CD4-positive, CD25-positive, alpha-beta regulatory T cell (primary cell): ENCODE measurements around the gene IKZF3. TPM values are rescaled to one million over a fixed set of nuclear protein-coding genes. Genes with fewer than 3 reads are reported as not detected.

Experiments
- ATAC-seq, 2 donors: fragments of 150-1000 bp; cut with Tn5 transposase; one replicate each; pipeline ENCODE4 v1.10.0; 2021; ENCODE audit warnings: low read depth in 2 of 2, moderate number of reproducible peaks in 2 of 2, moderate library complexity in 1 of 2
- DNase-seq, 3 donors: peaks; one replicate each; pipeline versions ENCODE4 v3.0.0 to v3.0.0-alpha.2; 2012 to 2022; ENCODE audit warnings: mixed read lengths in 1 of 3
- H3K27ac ChIP-seq: one replicate; pipeline ENCODE4 v1.7.0; 2013; ENCODE audit warnings: mild to moderate bottlenecking, low read length; ENCODE audit not compliant: insufficient read depth, poor library complexity, severe bottlenecking
- H3K27me3 ChIP-seq: one replicate; pipeline ENCODE4 v1.7.0; 2013; ENCODE audit warnings: low read length; ENCODE audit not compliant: control insufficient read depth, insufficient read depth
- H3K36me3 ChIP-seq: one replicate; pipeline ENCODE4 v1.7.0; 2013; ENCODE audit warnings: mild to moderate bottlenecking, low read length, moderate library complexity; ENCODE audit not compliant: control insufficient read depth, insufficient read depth
- H3K4me1 ChIP-seq: 2 replicates; pipeline ENCODE4 v1.7.0; 2013; ENCODE audit warnings: mild to moderate bottlenecking, low read length; ENCODE audit not compliant: insufficient read depth, control insufficient read depth, poor library complexity, severe bottlenecking
- H3K4me3 ChIP-seq: one replicate; pipeline ENCODE4 v1.7.0; 2013; ENCODE audit warnings: low read depth, mild to moderate bottlenecking, low read length, moderate library complexity
- H3K9me3 ChIP-seq, 2 experiments: 1 replicate in 1 of 2; 2 replicates in 1 of 2; pipeline ENCODE4 v1.7.0; 2013; ENCODE audit warnings: low read length in 2 of 2, mild to moderate bottlenecking in 1 of 2, moderate library complexity in 1 of 2; ENCODE audit not compliant: control insufficient read depth in 2 of 2
- H3K27ac Mint-ChIP-seq, 3 donors: one replicate each; pipeline ENCODE4 v1.8.0; 2020 to 2022; ENCODE audit warnings: mild to moderate bottlenecking in 3 of 3, mixed read lengths in 3 of 3, moderate library complexity in 2 of 3
- H3K27me3 Mint-ChIP-seq: one replicate; pipeline ENCODE4 v1.8.0; 2022; ENCODE audit warnings: mild to moderate bottlenecking, mixed read lengths
- H3K36me3 Mint-ChIP-seq: one replicate; pipeline ENCODE4 v1.8.0; 2020; ENCODE audit warnings: mixed read lengths
- H3K4me1 Mint-ChIP-seq, 4 donors: one replicate each; pipeline ENCODE4 v1.8.0; 2020 to 2022; ENCODE audit warnings: mixed read lengths in 4 of 4, mild to moderate bottlenecking in 1 of 4
- H3K4me3 Mint-ChIP-seq, 4 donors: one replicate each; pipeline ENCODE4 v1.8.0; 2020 to 2022; ENCODE audit warnings: mild to moderate bottlenecking in 4 of 4, mixed read lengths in 4 of 4, moderate library complexity in 3 of 4
- H3K9me3 Mint-ChIP-seq, 7 donors: one replicate each; pipeline ENCODE4 v1.8.0; 2020 to 2022; ENCODE audit warnings: mixed read lengths in 7 of 7, mild to moderate bottlenecking in 3 of 7, moderate library complexity in 2 of 7
- polyA plus RNA-seq, 4 donors: library from polyadenylated mRNA; unstranded; fragments of 300-500 nt; fragmentation: Illumina TruSeq; gene quantifications; one replicate each; pipeline ENCODE4 v1.2.3, GENCODE V29; 2021
- total RNA-seq: library from RNA; stranded (reverse); gene quantifications from one replicate; pipeline ENCODE4 v1.2.3, GENCODE V29; 2022

Gene IKZF3
- total and polyA plus RNA-seq, 5 donors from 2014 or later: 30.4 to 146 (median 36.4) TPM

GRCh38 chr17:39838784-39839183, 25.3 kb downstream of the IKZF3 start:
- H3K9me3 ChIP-seq: peaks cover 6 to 7% of the 10 kb centered on the region in 2 experiments
- peaks cover 36% of the 10 kb centered on the region for H3K36me3 Mint-ChIP-seq
- no peak overlapping the region for H3K4me3 Mint-ChIP-seq
- peaks cover 23% of the 10 kb centered on the region for H3K36me3 ChIP-seq
- H3K4me3 ChIP-seq: no peak overlapping the region
- ATAC-seq (no peak), DNase-seq (no peak)
- H3K27ac Mint-ChIP-seq: no peak overlapping the region
- no peaks in the 10 kb centered on the region for H3K27me3 ChIP-seq
- no peaks in the 10 kb centered on the region for H3K27me3 Mint-ChIP-seq
- H3K4me1 ChIP-seq: peaks cover 5% of the 10 kb centered on the region
- H3K27ac ChIP-seq: no peak overlapping the region
- peaks cover 21 to 32% (median 29%) of the 10 kb centered on the region in 4 donors for H3K4me1 Mint-ChIP-seq
- H3K9me3 Mint-ChIP-seq: peaks cover 2 to 15% (median 8%) of the 10 kb centered on the region in 7 donors

GRCh38 chr17:39838057-39838456, 26.1 kb downstream of the IKZF3 start:
- H3K4me1 Mint-ChIP-seq: peaks cover 20 to 28% (median 23%) of the 10 kb centered on the region in 4 donors
- ATAC-seq: no peak

DNA sequence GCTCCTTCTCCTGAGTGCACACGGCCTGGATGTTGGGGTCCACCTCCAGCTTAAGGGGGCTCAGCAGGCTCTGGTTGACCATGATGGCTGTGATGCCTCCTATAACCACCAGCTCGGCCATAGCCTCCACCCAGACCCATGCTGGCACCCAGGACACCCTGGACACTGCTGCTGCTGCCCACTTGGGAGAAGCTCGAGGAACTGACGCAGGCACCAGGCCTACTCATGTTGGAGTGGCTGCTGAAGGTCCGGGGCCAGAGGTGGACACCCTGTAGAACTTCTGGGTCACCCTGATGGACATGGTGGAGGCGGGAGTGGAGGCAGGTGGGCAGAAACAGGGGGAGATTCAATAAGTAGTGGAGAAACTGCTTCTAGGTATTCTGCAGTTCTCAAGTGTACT, 28.0 kb downstream of the IKZF3 start:
- DNase-seq (no peak), ATAC-seq (no peak)
- Histone ChIP-seq H3K36me3 (peaks cover 28% of the 10 kb centered on the region), H3K27me3 (no peaks in the 10 kb centered on the region), H3K9me3 (peaks cover 6 to 7% of the 10 kb centered on the region in 2 experiments), H3K27ac (no peak overlapping the region), H3K4me1 (no peaks in the 10 kb centered on the region), H3K4me3 (no peak overlapping the region)
- H3K27ac Mint-ChIP-seq: peak overlapping the region in 1 of 3 donors; percentile 75
- peaks cover 13 to 37% (median 21%) of the 10 kb centered on the region in 4 donors for H3K4me1 Mint-ChIP-seq
- H3K9me3 Mint-ChIP-seq: peaks cover 2 to 15% (median 8%) of the 10 kb centered on the region in 7 donors
- no peak overlapping the region for H3K4me3 Mint-ChIP-seq
- no peaks in the 10 kb centered on the region for H3K27me3 Mint-ChIP-seq
- H3K36me3 Mint-ChIP-seq: peaks cover 44% of the 10 kb centered on the region

More at GRCh38 chr17:39838057-39838456, 26.1 kb downstream of the IKZF3 start:
- Histone ChIP-seq H3K4me1 (peaks cover 2% of the 10 kb centered on the region), H3K27me3 (no peaks in the 10 kb centered on the region), H3K27ac (no peak overlapping the region), H3K9me3 (peaks cover 6 to 7% of the 10 kb centered on the region in 2 experiments), H3K4me3 (no peak overlapping the region), H3K36me3 (peaks cover 23% of the 10 kb centered on the region)
- no peak for DNase-seq
- no peak overlapping the region for H3K4me3 Mint-ChIP-seq
- peaks cover 2 to 15% (median 8%) of the 10 kb centered on the region in 7 donors for H3K9me3 Mint-ChIP-seq
- no peaks in the 10 kb centered on the region for H3K27me3 Mint-ChIP-seq
- peaks cover 40% of the 10 kb centered on the region for H3K36me3 Mint-ChIP-seq
- H3K27ac Mint-ChIP-seq: no peak overlapping the region

DNA sequence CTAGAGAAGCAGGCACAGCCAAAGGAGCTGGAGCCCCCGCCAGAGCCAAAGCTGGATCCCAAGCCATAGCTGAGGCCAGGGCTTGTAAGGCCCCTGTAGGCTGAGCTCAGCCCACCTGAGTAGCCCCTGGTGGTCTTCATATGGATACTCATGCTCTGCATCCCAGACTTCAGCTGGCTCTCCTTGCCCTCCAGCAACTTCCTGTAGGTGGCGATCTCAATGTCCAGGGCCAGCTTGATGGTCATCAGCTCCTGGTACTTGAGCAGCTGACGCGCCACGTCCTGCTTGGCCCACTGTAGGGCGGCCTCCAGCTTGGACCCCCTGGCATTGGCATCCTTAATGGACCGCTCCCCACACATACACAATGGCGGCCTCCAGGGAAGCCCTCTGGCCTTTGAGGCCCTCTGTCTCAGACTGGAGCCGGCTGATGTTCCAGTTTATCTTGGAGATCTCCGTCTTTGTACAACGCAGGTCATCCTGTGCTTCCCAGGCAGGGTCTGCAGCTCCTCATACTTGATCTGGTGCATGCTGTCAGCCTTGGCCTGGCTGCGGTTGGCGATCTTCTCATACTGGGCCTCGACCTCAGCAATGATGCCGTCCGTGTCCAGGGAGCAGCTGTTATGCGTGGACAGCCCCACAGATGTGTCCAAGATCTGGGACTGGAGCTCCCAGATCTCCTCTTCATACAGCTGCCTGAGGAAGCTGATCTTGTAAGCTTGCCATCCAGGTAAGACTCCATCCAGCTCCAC, 28.9 kb downstream of the IKZF3 start:
- Histone ChIP-seq H3K27me3 (no peaks in the 10 kb centered on the region), H3K4me3 (no peak overlapping the region), H3K9me3 (peaks cover 6 to 7% of the 10 kb centered on the region in 2 experiments), H3K27ac (no peak overlapping the region), H3K36me3 (peaks cover 23% of the 10 kb centered on the region), H3K4me1 (no peaks in the 10 kb centered on the region)
- no peak for DNase-seq
- H3K36me3 Mint-ChIP-seq: peaks cover 39% of the 10 kb centered on the region
- no peak overlapping the region for H3K4me3 Mint-ChIP-seq
- H3K27me3 Mint-ChIP-seq: no peaks in the 10 kb centered on the region
- H3K27ac Mint-ChIP-seq: peak overlapping the region in 1 of 3 donors; percentile 75
- H3K9me3 Mint-ChIP-seq: peaks cover 2 to 15% (median 8%) of the 10 kb centered on the region in 7 donors
- H3K4me1 Mint-ChIP-seq: peaks cover 8 to 34% (median 20%) of the 10 kb centered on the region in 4 donors
- no peak for ATAC-seq

- no peak for ATAC-seq
- H3K36me3 Mint-ChIP-seq: peaks cover 30% of the 10 kb centered on the region
- no peak overlapping the region for H3K4me3 ChIP-seq
These were observed 30.1 kb downstream of the IKZF3 start for GRCh38 chr17:39834017-39834416.

GRCh38 chr17:39831588-39831987, 32.5 kb downstream of the IKZF3 start:
- Histone ChIP-seq H3K9me3 (no peaks in the 10 kb centered on the region), H3K4me1 (no peaks in the 10 kb centered on the region), H3K27ac (no peak overlapping the region), H3K4me3 (no peak overlapping the region), H3K36me3 (peaks cover 48% of the 10 kb centered on the region), H3K27me3 (no peaks in the 10 kb centered on the region)
- DNase-seq (no peak), ATAC-seq (no peak)
- Mint-ChIP-seq H3K4me3 (no peak overlapping the region), H3K4me1 (peaks cover 8 to 26% (median 19%) of the 10 kb centered on the region in 4 donors), H3K27me3 (no peaks in the 10 kb centered on the region), H3K27ac (peak overlapping the region in 1 of 3 donors; percentile 4), H3K36me3 (peaks cover 37% of the 10 kb centered on the region), H3K9me3 (peaks cover 0 to 6% (median 3%) of the 10 kb centered on the region in 7 donors)

More at GRCh38 chr17:39834017-39834416, 30.1 kb downstream of the IKZF3 start:
- Mint-ChIP-seq H3K9me3 (peaks cover 2 to 14% (median 8%) of the 10 kb centered on the region in 7 donors), H3K4me3 (no peak overlapping the region), H3K27ac (peak overlapping the region in 2 of 3 donors; percentile 65 to 68), H3K27me3 (no peaks in the 10 kb centered on the region), H3K4me1 (peaks cover 8 to 34% (median 18%) of the 10 kb centered on the region in 4 donors)
- H3K9me3 ChIP-seq: peaks cover 6 to 7% of the 10 kb centered on the region in 2 experiments
- H3K4me1 ChIP-seq: no peaks in the 10 kb centered on the region
- H3K36me3 ChIP-seq: peaks cover 28% of the 10 kb centered on the region
- no peak overlapping the region for H3K27ac ChIP-seq
- no peaks in the 10 kb centered on the region for H3K27me3 ChIP-seq
- DNase-seq: no peak

GRCh38 chr17:39828443-39828842, 35.7 kb downstream of the IKZF3 start:
- no peak overlapping the region for H3K4me3 Mint-ChIP-seq
- peaks cover 3 to 25% (median 16%) of the 10 kb centered on the region in 4 donors for H3K4me1 Mint-ChIP-seq
- no peaks in the 10 kb centered on the region for H3K27me3 Mint-ChIP-seq
- peaks cover 14 to 19% of the 10 kb centered on the region in 2 experiments for H3K9me3 ChIP-seq
- H3K36me3 Mint-ChIP-seq: peaks cover 56% of the 10 kb centered on the region
- ATAC-seq: no peak
- no peak overlapping the region for H3K27ac ChIP-seq
- no peak overlapping the region for H3K4me3 ChIP-seq
- H3K27me3 ChIP-seq: no peaks in the 10 kb centered on the region
- peaks cover 71% of the 10 kb centered on the region for H3K36me3 ChIP-seq
- H3K9me3 Mint-ChIP-seq: peaks cover 0 to 23% (median 8%) of the 10 kb centered on the region in 7 donors
- peak overlapping the region in 2 of 3 donors; percentile 52 to 76 for H3K27ac Mint-ChIP-seq
- no peak for DNase-seq
- no peaks in the 10 kb centered on the region for H3K4me1 ChIP-seq
